SU-DHL-6 (cell line): Measurements from ENCODE around the gene BSG.

Experiments used
- CTCF ChIP-seq: fragments of 200-600 bp; sonication (generic); IDR thresholded peaks from one replicate; pipeline ENCODE4 v1.5.1; 2017; ENCODE audit warnings: antibody characterized with exemption, mild to moderate bottlenecking, low read length, moderate library complexity; ENCODE audit not compliant: insufficient read depth, poor library complexity, severe bottlenecking
- EZH2phosphoT487 ChIP-seq: fragments of 200-600 bp; sonication (generic), shearing (Covaris generic); conservative IDR thresholded peaks from 2 replicates; pipeline ENCODE4 v1.6.1; 2018; ENCODE audit warnings: mild to moderate bottlenecking, antibody characterized with exemption, low read length, moderate library complexity, mixed read lengths

GRCh38 chr19:622666-623065 lies 50.3 kb downstream of the BSG start:
- TF ChIP-seq CTCF (no peak), EZH2phosphoT487 (no peak)
